Testis (tissue), 2 donors: ENCODE measurements around the gene APOBEC3A.

Experiments
- CTCF ChIP-seq, 3 experiments: fragments of 450-650 bp in 2 of 3; fragments of 200-600 bp in 1 of 3; sonication (generic) in 1 of 3; IDR thresholded peaks; one replicate each; pipeline ENCODE4 v1.5.1; 2016 to 2019; ENCODE audit warnings: antibody characterized with exemption in 3 of 3, mild to moderate bottlenecking in 2 of 3, moderate library complexity in 1 of 3
- POLR2A ChIP-seq: fragments of 450-650 bp; IDR thresholded peaks from one replicate; pipeline ENCODE4 v1.6.1; 2017; ENCODE audit warnings: antibody characterized with exemption, mild to moderate bottlenecking, moderate library complexity

- no peak for TF ChIP-seq POLR2A
- no peak for TF ChIP-seq CTCF (IDR thresholded peaks at IDR 0.05)
Measured at GRCh38 chr22:38953577-38954413, 3.6 kb upstream of the APOBEC3A start.
